ENCODE data around the gene FERD3L.
"Not testable (repeated sequence)": the region's sequence is repeated elsewhere in the genome, so short reads cannot be mapped to it uniquely, and the experiment has no call there.

FERD3L gene, protein sequence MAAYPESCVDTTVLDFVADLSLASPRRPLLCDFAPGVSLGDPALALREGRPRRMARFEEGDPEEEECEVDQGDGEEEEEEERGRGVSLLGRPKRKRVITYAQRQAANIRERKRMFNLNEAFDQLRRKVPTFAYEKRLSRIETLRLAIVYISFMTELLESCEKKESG

DNA sequence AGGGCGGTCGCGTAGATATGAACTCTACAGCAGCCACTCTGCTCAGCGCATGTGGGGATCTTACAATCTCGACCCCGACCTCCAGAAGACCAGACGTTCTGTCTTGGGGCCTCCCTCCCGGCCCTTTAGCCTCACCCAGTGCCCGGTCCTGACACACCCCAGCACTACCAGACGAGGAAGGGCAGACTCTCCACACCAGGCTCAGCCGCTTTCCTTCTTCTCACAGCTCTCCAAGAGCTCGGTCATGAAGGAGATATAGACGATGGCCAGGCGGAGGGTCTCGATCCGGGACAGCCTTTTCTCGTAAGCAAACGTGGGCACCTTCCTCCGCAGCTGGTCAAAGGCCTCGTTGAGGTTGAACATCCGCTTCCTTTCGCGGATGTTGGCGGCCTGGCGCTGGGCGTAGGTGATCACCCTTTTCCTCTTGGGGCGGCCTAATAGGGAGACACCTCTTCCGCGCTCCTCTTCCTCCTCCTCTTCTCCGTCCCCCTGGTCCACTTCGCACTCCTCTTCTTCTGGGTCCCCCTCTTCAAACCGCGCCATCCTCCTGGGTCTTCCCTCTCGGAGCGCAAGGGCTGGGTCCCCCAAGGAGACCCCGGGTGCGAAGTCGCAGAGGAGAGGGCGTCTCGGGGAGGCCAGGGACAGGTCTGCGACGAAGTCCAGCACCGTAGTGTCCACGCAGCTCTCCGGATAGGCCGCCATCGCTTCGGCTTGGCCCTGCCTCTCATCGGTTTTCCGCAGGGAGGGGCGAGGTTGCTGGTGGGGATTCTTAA lies at the start of gene FERD3L:
Gene FERD3L, minus strand, starts transcription at position 761 of the 773 bp plus-strand sequence. Its CDS starts 59 bp downstream, at position 702.
- no peak for DNase-seq

DNA sequence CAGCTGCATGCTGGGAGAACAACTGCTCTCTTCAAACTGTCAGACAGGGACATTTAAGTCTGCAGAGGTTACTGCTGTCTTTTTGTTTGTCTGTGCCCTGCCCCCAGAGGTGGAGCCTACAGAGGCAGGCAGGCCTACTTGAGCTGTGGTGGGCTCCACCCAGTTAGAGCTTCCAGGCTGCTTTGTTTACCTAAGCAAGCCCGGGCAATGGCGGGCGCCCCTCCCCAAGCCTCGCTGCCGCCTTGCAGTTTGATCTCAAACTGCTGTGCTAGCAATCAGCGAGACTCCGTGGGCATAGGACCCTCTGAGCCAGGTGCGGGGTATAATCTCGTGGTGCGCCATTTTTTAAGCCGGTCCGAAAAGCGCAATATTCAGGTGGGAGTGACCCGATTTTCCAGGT lies 49.2 kb upstream of the FERD3L start:
- DNase-seq, result not testable (repeated sequence)

DNA sequence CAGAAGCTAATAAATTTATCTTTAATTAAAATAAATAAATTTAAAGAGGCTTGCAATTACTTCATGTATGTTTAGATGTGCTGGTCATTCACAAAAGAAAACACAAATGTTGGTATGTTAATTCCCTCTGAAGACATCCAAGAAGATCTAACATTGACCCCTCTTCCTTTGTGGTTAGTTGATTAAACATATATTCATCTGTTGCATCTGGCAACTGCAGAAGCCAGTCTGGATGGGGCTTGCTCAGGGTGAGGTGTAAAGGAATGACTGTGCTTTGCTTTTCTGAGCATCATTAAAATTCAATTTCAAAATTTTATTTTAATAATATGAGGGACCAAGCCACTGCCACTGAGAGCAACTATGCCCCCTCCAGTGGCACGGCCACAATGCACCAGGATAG lies 36.4 kb upstream of the FERD3L start:
- DNase-seq, result no peak

DNA sequence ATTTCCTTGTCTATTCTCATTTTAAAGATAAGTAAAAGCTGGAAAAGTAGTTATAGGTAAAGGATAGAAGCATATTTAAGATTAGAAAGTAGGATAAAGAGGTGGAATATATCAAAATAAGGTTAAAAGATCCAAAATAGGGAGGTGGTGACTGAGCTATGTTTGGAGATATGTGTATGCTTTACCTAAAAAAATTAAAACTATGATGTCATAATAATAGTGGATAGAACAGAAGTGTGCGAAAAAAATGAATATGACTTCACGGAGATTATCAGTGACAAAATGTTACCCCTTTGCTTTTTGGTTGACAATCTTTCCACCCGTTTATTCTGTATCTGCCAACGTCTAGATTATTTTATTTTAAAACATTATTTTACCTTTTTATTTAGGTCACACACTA lies 33.4 kb upstream of the FERD3L start:
- no peak for DNase-seq

DNA sequence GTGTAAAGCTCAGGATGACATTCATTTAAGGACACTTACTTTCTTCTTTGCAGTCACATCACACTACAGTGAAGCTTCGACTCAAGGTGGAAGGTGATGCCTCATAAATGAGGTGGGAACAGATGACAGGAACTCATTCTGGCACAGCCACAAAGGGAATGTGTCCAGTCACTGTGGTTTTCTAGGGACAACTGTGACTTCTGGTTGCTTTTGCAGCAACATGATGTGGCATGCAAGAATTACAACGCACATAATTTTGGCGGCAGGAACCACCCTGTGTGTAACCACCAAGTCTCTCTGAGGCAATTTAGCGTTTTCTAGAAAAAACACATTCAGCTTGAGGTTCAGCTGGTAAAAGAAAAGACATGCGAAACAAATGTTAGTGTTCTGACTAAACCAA lies 32.0 kb upstream of the FERD3L start:
- DNase-seq, result no peak

DNA sequence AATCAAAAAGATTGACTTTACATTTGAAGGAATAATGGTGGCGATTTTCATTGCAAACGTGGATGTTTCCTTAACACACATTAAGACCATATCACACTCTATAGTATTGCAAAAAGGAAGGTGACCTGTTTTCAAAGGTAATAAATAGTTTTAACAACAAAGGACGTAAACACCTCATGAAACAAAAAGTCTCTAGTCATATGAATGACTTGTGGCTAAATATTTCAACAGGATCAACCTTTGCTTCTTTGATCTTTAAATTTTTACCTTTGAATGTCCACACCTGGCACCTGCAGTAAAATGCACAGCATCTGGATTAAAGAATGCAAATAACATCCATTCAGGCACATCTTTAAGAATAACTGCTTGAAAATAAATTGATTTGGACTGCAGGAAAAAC lies 30.0 kb upstream of the FERD3L start:
- DNase-seq, result no peak

DNA sequence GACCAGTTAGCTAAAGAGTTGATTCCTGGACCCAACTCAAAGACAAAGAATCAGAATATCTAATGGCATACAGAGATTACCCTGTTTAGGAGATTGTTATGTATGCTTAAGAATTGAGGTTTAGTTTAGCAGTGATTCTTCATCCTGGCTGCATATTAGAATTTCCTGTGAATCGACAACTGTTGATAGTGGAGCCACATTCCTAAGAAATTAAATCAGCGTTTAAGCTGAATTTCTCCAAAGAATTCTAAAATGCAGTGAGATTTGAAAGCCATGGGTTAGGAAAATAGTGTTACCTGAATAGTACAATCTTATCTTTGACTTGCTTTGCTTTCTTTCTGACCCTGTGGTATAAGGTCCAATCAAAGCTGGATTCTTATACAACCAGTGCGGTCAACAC lies 16.4 kb upstream of the FERD3L start:
- no peak for DNase-seq

DNA sequence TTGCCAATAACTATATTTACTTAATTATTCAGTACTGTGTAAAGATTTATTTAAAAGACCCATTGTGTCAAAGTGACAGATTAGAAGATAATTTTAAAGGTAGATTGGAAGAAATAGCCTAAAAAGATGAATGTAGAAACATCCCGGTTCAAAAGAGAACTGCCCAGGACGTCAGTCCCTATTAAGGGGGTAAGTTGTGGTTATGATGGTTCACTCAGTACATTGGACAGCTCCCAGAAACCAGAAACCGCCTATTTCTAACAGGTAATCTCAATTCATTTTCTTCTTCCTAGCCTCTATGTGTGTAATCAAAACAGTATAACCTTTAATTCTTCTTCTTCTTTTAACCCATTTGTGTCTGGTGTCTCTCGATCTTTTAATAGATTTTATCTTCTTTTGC lies 1.5 kb upstream of the FERD3L start:
- DNase-seq, result no peak

DNA sequence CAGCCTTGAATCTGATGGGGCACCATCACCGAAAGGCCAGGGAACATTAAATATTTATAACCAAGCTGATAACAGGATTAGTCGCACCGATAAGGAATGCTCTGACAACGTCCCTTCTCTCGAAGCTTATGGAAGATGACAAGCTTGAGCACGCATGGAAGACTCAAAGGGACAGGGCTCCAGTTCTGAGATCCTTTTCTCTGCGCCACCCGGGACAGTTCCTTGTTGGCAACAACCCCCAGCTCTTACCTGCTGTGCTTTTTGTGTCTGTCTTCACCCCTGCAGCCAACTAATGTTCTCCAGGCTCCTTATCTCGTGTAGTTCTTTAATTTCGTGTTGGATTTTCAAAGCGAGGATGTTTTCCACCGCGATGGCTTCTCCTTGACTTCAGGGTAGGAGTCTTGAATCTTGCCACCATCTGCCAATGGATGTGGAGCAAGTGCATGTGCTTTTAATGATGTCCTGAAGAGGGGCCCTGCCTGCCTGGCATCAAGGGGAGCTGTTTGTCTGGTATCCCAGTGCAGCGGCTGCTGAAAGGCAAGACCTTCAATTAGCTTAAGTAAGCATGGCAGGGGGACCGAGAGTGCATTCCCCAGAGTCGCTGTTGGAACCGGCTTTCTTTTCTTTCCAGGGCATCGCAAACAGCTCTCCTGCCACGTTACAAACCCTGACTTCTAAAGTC lies 354 bp upstream of the FERD3L start:
- no peak for DNase-seq

DNA sequence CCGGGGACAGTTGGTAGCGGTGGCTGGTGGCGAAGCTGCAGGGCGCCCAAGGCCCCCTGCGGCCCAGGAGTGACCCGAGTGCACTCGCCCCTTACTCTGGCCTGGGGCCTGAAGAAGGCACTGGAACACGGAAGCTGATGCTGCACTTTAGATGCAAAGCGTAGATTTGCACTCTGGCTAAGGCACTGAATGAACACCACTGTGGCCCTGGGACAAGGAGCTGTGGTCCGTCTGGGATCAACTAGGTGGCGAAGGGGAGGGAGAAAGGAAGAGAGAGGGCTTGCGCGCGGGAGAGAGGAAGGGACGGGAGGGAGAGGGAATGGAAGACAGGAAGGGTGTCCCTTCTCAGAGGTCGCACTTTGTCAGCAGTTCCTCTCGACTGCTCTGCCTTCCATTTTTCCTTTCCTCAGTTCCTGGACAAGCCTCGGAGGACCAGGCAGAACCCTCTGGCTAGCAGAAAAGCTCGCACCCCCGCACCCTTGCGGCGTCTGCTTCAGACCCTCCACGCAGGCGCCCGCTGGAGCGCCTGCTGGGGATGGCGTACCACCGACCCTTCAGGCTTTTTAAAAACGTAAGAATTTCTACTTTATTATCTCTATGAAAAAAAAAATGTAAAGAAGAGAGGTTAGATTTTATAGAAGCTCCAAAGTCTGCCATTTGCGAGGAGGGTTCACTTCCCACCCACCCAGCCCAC lies 1.2 kb downstream of the FERD3L start:
- DNase-seq, result no peak

DNA sequence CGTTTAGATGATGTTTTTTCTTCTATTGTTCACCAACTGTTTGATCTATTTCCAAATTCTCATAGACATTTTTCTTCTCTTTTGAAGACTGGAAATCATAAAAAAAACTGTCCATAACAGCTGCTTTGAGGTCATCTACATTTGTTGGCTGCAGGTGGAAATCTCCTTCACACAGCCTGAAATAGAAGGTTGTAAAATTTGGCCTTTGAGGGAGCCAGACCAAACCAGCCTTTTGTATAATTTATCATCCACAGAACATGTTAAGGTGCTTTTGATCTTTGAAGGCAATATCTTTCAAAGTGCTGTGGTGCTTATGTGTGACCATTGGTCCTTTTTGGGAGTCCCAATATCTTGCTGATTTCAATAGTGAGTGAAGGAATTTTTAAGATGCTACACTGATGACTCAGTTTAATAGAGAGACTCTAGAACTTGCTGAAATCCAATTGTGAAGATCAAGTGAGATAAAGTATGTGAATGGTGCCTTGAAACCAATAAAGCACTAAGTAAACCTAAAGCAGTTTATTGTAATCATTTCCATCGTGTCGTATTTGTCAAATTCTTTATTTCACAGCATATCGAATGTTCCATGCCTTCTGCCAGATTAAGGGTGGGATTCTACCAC lies 5.4 kb downstream of the FERD3L start:
- no peak for DNase-seq

DNA sequence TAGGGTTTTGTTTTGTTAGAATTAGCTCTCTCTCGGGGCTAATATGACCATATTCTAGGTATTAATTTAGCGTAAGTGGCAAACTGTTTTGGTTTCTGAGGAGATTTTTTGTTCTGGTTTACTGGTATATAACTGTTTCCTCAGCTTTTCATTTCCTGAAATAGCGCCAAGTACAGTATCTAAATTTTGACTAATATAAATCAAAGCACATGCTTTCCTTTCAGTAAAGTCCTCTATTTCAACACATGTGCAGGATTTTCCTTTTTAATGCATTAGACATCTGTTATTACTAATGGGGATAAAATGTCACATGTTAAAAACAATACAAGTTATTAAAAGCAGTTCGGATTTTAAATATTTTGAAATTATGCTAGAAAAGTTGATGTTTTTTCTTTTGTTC lies 11.3 kb downstream of the FERD3L start:
- no peak for DNase-seq

DNA sequence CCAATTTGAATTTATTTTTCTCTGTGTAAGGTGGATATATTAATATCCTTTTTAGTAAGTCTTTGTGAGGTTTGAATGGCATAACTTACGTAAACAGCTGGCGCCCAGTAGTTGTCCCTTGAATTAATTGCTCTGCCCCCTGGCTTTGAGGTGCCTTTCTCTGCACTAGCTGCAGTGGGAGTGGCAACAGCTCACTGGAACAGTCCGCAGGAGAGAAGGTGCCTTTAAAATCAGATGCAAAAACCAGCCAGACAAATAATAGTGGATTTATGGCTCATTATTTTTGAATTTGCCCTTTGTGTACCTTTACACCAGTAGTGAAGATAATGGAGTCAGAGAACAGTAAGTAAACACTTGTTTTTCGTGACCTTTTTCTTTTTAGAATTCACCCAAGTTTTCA lies 11.8 kb downstream of the FERD3L start:
- DNase-seq, result no peak

DNA sequence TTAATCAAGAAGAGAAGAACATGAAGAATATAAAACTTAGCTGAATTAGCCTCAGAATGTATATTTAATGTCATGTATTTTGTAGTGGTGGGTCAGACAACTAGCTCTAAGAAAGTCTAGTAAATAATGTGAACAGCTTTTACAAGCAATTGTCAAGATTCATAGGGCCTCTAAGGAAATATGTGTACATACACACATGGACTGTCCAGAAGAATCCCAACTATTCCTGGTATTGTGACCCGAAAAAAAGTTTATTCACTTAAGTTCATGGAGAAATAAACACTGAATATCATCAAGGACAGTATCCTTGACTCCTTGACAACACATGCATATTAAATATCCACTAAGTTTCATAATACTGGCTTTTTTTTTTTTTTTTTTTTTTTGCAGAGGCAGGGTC lies 16.4 kb downstream of the FERD3L start:
- DNase-seq, result no peak

DNA sequence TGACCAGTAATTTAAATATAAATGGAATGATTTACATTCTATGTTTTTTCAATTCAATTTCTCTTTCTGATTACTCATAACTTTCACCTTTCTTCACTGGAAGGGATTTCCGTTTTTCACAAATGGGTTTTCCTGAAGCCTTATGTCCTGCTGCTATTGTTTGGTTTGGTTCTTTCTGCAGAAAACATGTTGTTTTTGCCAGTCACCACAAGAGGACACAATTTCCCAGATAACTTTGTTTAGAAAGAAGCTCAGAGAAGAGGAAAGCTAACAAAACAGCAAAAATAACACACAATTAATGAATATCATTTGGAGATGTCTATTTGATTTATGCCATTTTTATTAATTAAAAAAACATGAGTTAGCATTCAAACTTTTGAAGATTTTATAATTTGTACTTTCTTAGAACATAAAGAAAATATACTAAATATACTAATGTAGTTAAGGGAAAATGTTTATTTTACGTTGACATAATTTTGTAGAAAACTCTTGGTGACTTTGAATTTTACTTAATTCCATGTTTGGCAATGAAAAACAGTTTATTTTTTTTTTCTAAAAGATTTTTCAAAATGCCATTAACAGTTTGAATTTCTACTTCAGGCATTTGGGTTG lies 23.1 kb downstream of the FERD3L start:
- no peak for DNase-seq

DNA sequence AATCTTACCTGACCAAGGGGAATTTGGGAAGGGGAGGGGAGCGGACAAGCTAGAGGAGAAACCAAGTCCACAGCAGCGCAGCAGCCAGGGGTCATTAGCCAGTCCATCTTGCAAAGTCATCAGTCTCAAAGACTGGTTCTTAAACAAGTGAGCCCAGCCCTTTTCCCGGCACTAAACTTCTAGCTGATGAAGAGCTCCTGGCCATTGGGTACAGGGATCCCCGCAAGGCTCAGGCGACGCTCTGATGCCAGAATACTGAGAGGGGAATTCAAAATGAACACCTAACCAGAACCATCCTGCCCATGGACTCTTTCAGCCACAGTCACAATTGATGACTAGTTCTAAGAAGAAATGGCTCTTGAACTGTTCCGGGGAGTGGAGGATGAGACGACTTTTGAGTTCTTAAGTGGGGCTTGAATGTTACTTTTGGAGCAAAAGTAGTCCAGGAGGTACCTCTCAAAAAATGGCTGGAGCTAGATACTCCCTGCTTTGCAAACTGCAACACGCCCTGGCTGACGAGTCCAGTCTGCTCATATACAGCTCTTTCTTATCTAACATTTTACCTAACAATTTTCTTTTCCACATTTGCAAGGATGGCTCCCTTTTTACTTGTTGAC lies 25.2 kb downstream of the FERD3L start:
- DNase-seq, result no peak

DNA sequence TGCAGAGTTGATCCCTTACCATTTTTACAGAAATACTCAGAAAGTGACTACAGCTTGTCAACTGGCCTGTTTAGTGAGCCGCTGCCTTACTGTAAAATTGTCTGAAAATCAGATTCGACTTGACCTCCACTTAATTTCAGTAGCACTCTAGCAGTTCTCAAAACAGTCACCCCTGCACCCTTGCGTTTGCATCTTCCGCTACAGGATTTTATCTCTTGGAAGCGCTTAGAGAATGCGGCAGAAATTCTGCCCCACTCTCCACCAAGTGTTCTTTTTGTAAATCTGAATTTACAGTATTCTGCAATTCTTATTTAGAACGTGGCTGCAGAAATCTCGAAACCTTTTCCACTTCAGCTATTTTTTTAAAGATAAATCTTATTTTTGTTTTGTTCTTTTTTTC lies 25.8 kb downstream of the FERD3L start:
- no peak for DNase-seq

DNA sequence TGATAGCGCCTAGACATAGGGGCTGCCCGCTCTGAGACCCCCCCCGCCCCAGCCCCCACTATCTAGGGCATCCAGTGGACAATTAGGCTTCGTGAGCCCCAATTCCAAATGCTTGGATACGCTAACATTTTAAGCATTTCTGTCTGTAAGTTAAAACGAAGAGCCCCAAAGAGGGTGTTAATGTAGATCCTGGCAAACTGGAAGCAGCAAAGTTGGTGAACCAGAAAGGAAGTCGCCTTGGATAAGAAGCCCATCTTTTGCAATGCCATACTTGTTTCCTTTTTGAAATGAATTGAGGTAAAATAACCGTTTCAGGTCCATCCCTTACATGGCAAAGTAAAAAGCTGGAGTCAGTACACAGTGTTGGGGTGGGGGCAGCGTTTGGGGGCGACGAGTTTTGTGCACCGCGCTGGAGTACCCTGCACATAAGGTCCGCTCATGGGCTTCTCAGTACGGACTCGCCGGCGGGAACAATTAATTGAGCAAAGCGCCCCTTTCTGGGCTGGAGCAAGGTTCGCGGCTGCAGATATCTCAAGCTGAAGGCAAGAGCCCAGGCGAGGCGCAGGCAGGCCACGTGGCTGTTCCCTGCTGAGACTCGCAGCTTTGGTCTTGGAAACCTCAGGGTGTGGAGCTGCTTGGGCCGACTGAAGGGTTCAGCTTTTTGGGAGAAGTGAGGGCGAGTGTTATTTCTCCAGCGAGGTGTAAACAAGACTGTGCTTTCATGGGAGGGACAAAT lies 26.4 kb downstream of the FERD3L start:
- DNase-seq, result no peak

DNA sequence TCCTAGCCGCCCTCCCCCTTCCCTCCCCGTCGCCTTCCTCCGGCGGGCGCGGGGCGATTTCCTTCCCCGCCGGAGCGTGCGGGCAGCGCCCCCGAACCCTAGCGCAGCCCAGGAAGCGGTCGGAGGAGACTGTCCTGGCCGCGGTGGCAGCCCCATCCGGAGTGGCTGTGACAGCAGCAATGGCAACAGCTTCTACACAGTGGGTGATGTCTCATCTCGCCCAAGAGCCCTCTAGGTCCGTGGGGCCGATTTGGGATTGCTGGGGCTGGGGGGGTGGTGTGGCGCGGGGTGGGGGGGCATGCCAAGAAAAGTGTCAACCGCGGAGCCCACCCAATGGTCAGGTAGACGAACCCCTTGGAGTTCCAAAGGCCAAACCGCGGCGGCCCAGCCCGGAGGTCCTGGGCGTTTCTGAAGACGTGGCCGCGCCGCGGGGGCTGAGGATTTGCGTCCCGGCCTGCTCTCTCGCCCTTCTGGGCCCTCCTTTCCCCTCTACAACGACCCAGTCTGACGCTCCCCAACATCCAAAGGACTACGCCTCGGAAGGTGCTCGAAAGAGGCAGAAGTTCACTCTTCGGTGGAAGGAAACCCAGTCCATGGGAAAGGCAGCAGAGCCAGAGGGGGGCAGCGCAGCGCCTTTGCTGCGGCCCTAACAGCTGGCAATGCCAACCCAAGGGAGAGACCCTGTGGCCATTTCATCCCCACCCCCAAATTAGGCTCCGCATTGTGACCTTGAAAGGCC lies 27.2 kb downstream of the FERD3L start:
- no peak for DNase-seq

DNA sequence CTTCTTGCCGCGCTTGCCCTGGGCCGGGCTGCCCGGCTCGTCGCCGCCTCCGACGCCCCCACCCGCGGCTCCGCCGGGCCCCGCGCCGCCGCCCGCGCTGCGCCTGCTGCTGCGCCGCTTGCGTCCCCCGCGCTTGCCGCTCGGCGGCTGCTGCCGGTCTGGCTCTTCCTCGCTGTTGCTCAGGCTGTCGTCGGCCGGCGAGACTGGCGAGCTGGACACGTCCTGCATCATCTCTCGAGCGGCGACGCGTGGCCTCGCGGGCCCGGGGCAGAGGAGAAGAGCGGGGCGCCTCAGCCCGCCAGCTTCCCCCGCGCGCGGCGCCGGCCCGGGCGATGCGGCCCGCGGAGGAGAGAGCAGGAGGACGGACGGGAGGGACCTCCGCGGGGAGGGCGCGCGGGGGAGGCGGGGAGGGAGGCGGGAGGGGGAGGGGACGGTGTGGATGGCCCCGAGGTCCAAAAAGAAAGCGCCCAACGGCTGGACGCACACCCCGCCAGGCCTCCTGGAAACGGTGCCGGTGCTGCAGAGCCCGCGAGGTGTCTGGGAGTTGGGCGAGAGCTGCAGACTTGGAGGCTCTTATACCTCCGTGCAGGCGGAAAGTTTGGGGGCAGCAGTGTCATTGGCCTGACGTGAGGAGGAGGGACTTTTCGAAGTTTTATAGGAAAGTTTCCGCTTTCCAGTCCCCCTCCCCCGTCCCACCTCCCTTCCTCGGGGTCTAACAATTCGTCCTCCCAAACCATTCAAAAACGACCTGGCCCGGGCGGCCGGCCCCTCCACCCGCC lies 27.9 kb downstream of the FERD3L start, which contains the start of gene TWIST1:
Gene TWIST1, minus strand, starts transcription at position 546 of the 779 bp plus-strand sequence. Its CDS starts 315 bp downstream, at position 231.
- no peak for DNase-seq

Measured in C1 segment of cervical spinal cord (tissue), 14 donors.